H1 (cell line): ENCODE results near the gene CSDE1.

Experiments
- BACH1 ChIP-seq: IDR thresholded peaks from 2 replicates; pipeline ENCODE4 v1.6.1; 2012; ENCODE audit warnings: low read length, improper control_type of control experiment
- KDM5A ChIP-seq: fragments of 200-600 bp; IDR thresholded peaks from 2 replicates; pipeline ENCODE4 v1.7.1; 2012; ENCODE audit warnings: mild to moderate bottlenecking, low read length, inconsistent platforms, mixed read lengths

- TF ChIP-seq BACH1: no peak
- no peak for TF ChIP-seq KDM5A
Measured at GRCh38 chr1:114712977-114713376, 44.8 kb downstream of the CSDE1 start.
